ENCODE measurements around the gene CFAP299.

GRCh38 chr4:80361329-80361900 is 25.9 kb downstream of the CFAP299 start:
- TF ChIP-seq, protein P1, sequence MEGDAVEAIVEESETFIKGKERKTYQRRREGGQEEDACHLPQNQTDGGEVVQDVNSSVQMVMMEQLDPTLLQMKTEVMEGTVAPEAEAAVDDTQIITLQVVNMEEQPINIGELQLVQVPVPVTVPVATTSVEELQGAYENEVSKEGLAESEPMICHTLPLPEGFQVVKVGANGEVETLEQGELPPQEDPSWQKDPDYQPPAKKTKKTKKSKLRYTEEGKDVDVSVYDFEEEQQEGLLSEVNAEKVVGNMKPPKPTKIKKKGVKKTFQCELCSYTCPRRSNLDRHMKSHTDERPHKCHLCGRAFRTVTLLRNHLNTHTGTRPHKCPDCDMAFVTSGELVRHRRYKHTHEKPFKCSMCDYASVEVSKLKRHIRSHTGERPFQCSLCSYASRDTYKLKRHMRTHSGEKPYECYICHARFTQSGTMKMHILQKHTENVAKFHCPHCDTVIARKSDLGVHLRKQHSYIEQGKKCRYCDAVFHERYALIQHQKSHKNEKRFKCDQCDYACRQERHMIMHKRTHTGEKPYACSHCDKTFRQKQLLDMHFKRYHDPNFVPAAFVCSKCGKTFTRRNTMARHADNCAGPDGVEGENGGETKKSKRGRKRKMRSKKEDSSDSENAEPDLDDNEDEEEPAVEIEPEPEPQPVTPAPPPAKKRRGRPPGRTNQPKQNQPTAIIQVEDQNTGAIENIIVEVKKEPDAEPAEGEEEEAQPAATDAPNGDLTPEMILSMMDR (IDR thresholded peaks at IDR 0.05), result peak; percentile 39 to 52 (median 50)
- TF ChIP-seq POLR2A (IDR thresholded peaks at IDR 0.05), result no peak

Measured in right lobe of liver (tissue), 4 donors.